Right kidney (tissue), 9 donors: ENCODE data around the gene METTL8.

Source experiments
- DNase-seq: peaks from one replicate; pipeline ENCODE4 v3.0.0-alpha.2; 2016
- long read RNA-seq, 8 donors: transcript quantifications; one replicate each; lab custom pipeline, GENCODE V29; 2026

Gene METTL8
- long read RNA-seq, donor 1, full-length matches to known transcripts = 2 of 2 reads
- long read RNA-seq, donor 1, partial matches to known transcripts = 0 of 2 reads
- long read RNA-seq, donor 1, other reads (novel, unspliced or antisense) = 0 of 2 reads
- long read RNA-seq, donor 2, full-length matches to known transcripts = 3 of 3 reads
- long read RNA-seq, donor 2, partial matches to known transcripts = 0 of 3 reads
- long read RNA-seq, donor 2, other reads (novel, unspliced or antisense) = 0 of 3 reads
- long read RNA-seq, donor 3, partial matches to known transcripts = 0 of 3 reads
- long read RNA-seq, donor 3, other reads (novel, unspliced or antisense) = 0 of 3 reads
- long read RNA-seq, donor 4, partial matches to known transcripts = 0 of 2 reads
- long read RNA-seq, donor 4, other reads (novel, unspliced or antisense) = 0 of 2 reads
- long read RNA-seq, donor 5, full-length matches to known transcripts = 3 of 3 reads
- long read RNA-seq, donor 5, partial matches to known transcripts = 0 of 3 reads
- long read RNA-seq, donor 5, other reads (novel, unspliced or antisense) = 0 of 3 reads
- long read RNA-seq, donor 6 = 0 reads
- long read RNA-seq, donor 7, partial matches to known transcripts = 0 of 4 reads
- long read RNA-seq, donor 7, other reads (novel, unspliced or antisense) = 0 of 4 reads
- long read RNA-seq, donor 8, partial matches to known transcripts = 0 of 1 reads
- long read RNA-seq, donor 8, other reads (novel, unspliced or antisense) = 0 of 1 reads

- DNase-seq = no peak
Measured at GRCh38 chr2:171433763-171434012, at the start of gene METTL8. Gene METTL8 (minus strand): TSS chr2:171433990. CDS start chr2:171392185, 41,805 bp downstream.

- DNase-seq = no peak
Measured at GRCh38 chr2:171482877-171483276, 49.1 kb upstream of the METTL8 start.

GRCh38 chr2:171482308-171482707, 48.5 kb upstream of the METTL8 start:
- DNase-seq = no peak

GRCh38 chr2:171480908-171481307, 47.1 kb upstream of the METTL8 start:
- DNase-seq = peak; percentile 6

GRCh38 chr2:171479154-171479814, 45.5 kb upstream of the METTL8 start:
- DNase-seq = no peak

GRCh38 chr2:171478345-171478744, 44.6 kb upstream of the METTL8 start:
- DNase-seq = no peak

- no peak for DNase-seq
Measured at GRCh38 chr2:171475979-171476378, 42.2 kb upstream of the METTL8 start.

GRCh38 chr2:171470129-171470528, 36.3 kb upstream of the METTL8 start:
- no peak for DNase-seq

- no peak for DNase-seq
Measured at GRCh38 chr2:171469176-171469575, 35.4 kb upstream of the METTL8 start.

- DNase-seq = no peak
Measured at GRCh38 chr2:171460537-171460936, 26.7 kb upstream of the METTL8 start.

- DNase-seq = no peak
Measured at GRCh38 chr2:171459498-171459897, 25.7 kb upstream of the METTL8 start.

- DNase-seq = no peak
Measured at GRCh38 chr2:171452773-171453172, 19.0 kb upstream of the METTL8 start.

GRCh38 chr2:171451074-171451473, 17.3 kb upstream of the METTL8 start:
- no peak for DNase-seq

- no peak for DNase-seq
Measured at GRCh38 chr2:171447675-171448074, 13.9 kb upstream of the METTL8 start.

- DNase-seq = no peak
Measured at GRCh38 chr2:171441470-171441869, 7.7 kb upstream of the METTL8 start.

GRCh38 chr2:171436307-171436706, 2.5 kb upstream of the METTL8 start:
- DNase-seq = no peak

- peak; percentile 98 for DNase-seq
Measured at GRCh38 chr2:171434013-171434989, 511 bp upstream of the METTL8 start, which contains the start of gene DCAF17. Gene DCAF17 (plus strand): TSS chr2:171434226. CDS start chr2:171434578, 352 bp downstream.

- DNase-seq = no peak
Measured at GRCh38 chr2:171432969-171433762, 624 bp downstream of the METTL8 start.

- no peak for DNase-seq
Measured at GRCh38 chr2:171432206-171432968, 1.4 kb downstream of the METTL8 start.

- DNase-seq = no peak
Measured at GRCh38 chr2:171431677-171432167, 2.1 kb downstream of the METTL8 start.
